GM12872 (cell line): ENCODE measurements around the gene ZDHHC11.

ENCODE experiments used
- TF ChIP-seq, protein P1 (sequence below): IDR thresholded peaks from 3 replicates; pipeline ENCODE4 v1.5.1; 2011; ENCODE audit warnings: low read depth, mild to moderate bottlenecking, low read length, moderate library complexity; ENCODE audit not compliant: insufficient read depth

ZDHHC11 gene

DNA sequence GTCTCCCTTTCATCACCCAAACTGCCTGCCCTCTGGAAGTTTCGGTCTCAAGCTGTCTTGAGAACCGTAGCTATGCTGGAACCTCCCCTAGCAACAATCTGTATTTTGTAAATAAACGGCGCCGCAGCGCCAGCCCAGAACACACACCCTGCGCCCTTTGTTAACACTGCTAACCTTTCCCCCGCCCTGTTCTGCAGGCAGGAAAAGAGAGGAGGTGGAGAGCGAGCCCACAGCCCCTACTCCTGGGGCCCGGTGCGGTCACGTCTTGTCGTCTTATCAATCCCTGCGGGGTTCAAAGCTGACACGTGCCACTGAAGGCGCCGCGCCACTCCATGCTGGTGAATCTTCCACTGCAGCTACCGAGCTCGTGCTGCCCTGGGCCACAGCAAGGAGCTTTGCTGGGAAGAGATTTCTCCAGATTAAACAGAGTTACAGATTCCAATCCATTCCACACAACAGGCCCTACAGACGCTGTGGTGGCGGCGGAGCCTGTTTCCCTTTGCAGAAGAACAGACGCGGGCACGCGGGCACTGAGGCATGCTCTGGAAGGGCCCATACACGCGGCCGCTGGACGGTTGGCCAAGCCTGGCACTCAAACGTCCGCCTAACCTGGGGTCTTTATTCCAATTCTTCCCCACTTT is 91.6 kb downstream of the ZDHHC11 start:
- TF ChIP-seq, protein P1, sequence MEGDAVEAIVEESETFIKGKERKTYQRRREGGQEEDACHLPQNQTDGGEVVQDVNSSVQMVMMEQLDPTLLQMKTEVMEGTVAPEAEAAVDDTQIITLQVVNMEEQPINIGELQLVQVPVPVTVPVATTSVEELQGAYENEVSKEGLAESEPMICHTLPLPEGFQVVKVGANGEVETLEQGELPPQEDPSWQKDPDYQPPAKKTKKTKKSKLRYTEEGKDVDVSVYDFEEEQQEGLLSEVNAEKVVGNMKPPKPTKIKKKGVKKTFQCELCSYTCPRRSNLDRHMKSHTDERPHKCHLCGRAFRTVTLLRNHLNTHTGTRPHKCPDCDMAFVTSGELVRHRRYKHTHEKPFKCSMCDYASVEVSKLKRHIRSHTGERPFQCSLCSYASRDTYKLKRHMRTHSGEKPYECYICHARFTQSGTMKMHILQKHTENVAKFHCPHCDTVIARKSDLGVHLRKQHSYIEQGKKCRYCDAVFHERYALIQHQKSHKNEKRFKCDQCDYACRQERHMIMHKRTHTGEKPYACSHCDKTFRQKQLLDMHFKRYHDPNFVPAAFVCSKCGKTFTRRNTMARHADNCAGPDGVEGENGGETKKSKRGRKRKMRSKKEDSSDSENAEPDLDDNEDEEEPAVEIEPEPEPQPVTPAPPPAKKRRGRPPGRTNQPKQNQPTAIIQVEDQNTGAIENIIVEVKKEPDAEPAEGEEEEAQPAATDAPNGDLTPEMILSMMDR = no peak

DNA sequence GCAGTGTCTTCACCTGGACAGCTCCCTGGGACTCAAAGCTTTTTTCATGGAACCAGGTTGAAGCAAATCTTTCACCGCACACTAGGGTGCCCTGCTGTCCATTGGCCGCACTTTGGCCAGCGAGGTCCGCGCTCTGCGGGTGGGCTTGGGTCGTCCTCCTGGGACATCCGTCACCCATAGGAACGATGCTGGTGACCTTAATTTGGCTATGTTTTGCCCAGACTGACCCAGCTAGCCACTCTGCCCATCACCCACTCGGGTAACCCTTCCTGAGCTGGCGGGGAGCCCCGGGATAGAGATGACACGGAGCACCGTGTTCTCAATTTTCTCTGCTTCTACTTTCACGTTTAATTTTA is 92.1 kb downstream of the ZDHHC11 start:
- TF ChIP-seq, protein P1 = no peak

DNA sequence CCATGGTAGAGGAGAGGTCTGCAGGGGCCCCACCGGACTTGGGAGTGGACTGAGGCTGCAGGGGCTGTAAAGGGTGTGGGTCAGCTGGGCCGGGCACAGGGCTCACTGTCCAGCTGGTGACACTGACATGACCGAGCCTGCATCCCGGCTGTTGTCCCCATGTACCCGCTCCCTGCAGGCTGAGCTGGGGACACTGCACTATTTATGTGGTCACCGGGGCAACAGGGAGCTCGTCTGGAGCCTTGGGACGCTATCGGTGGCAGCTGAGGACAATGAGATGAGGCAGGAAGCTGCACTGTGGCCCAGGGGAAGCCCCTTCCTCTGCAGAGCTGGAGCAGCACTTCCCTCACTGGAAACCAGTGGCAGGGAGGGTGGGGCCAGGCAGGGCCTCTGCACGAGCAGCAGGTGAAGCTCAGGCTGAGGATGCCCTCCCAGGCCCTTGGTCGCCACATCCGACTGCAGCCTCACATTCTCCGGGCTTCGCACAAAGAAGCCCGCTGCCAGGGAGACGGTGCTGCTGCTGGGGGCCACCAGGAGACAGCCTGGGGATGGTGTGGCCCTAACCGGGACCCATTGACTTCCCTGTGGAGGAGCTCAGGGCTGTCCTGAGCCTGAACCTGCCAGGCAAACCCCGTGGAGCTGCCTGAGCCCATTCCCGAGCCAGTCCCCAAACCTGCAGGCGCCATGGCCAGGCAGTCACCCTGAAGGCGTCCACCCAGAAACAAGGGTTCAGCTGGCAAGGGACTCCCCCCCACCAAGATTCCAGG is 92.7 kb downstream of the ZDHHC11 start:
- TF ChIP-seq, protein P1 = no peak

DNA sequence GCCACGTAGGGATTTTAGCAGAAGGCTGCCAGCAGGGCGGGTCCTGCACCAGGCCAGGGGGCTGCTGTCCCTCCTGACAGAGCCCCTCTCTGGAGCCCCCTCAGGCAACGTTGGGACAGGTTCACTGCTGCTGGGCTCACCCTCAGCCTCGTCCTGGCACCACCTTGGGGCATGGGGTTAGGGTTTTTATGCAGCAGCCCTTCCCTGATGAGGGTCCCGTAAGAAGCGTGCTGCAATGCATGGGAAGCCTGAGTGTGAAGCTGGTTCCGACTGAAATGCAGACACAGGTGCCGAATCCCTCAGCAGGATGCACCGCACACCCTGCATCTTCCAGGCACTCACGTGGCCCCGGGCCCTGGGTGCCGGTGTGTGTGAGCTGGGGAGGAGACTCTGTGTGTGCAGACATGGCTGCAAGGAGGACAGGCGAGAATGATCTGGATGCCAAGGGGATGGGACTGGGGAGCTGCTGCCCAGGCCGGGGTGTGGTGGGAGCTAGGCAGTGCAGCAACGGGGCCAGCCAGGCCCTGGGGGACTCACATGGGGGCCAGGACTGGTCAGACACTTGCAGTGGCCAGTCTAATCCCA is 93.3 kb downstream of the ZDHHC11 start:
- TF ChIP-seq, protein P1 = no peak

DNA sequence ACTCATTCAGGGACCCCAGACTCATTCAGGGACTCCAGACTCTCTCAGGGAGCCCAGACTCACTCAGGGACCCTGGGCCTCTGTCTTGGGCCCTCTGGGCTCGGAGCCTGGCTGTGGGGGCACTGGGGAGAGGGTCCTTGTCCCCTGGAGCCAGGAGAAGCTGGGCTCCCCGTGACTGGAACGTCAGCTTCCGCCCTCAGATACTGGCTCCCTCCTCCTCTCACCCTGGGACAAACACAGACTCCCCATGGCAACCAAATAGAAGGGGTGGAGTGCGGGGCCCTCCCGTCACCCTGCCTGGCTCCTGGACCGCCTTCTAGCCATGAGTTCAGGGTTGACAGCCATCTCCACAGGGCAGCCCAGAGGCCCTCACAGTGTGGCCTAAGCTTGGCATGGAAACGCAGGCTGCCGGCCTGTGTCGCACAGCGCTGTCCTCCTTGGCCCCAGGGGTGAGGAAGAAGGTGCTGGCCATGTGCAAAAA is 93.9 kb downstream of the ZDHHC11 start:
- TF ChIP-seq, protein P1 = no peak

DNA sequence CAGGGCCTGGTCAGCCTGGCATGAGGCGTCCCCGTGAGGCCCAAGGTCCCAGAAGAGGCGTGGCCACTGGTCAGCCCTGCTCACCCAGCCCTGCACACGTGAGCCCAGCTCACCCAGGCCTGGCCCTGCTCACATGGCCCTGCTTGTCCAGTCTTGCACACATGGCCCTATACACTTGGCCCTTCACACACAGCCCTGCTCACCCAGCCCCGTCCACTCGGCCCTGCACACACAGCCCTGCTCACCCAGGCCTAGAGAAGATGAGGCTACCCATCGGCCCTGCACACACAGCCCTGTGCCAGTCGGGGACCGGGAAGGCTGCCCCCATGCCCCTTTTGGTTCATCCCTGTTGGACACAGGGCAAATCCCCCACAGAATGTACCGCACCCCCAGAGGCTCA is 94.6 kb downstream of the ZDHHC11 start:
- TF ChIP-seq, protein P1 = no peak

DNA sequence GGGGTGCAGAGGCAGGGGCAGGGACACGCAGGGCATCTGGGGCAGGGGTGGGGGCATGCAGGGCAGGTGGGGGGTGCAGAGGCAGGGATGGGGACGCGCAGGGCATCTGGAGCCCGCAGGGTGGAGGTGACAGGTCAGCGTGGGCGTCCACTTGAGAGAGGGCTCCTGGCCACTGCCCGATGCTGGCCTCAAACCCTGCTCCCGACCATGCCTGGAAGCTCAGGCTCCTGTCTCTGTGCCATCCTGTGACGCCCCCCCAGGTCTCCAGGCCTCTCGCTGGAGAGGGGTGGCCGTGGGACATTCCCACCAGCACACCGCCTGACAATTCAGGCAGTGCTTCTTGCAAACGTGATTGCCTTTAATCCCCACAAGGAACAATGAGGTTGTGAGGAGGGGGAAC is 99.3 kb downstream of the ZDHHC11 start:
- TF ChIP-seq, protein P1 = no peak
